HCT116 (cell line): ENCODE measurements around the gene AMZ2. TPM values are rescaled to one million over a fixed set of nuclear protein-coding genes. Genes with fewer than 3 reads are reported as not detected.

ENCODE experiments used
- ATAC-seq: fragments of 200-7000 bp; cut with Tn5 transposase; 2 replicates; pipeline ENCODE4 v1.9.1; 2020; ENCODE audit warnings: mild to moderate bottlenecking, moderate library complexity
- BruUV-seq: library from RNA; stranded (reverse); fragments of 400-500 nt; replicated peaks from 2 replicates; lab custom pipeline; 2021; lab: Mats Ljungman, UMichigan
- CTCF ChIA-PET: fragments of 300-600 bp; sonication (Branson Sonifier 250); formaldehyde crosslinking; loops from one replicate; lab custom pipeline; 2021; ENCODE audit warnings: antibody characterized with exemption; lab: Charles Lee
- POLR2A ChIA-PET: fragments of 300-600, 350-600 bp; sonication (Branson Sonifier 250); formaldehyde crosslinking; loops from one replicate; lab custom pipeline; 2021; ENCODE audit warnings: antibody characterized with exemption; lab: Charles Lee
- RAD21 ChIA-PET, 2 experiments: fragments of 300-600 bp; sonication (Branson Sonifier 250); formaldehyde crosslinking; loops; one replicate each; lab custom pipeline; 2023; ENCODE audit warnings: low total read pairs in 2 of 2; ENCODE audit not compliant: uncharacterized antibody in 2 of 2, unreplicated experiment in 2 of 2, low non-redundant PET in 1 of 2; lab: Charles Lee
- DNase-seq: peaks from one replicate; pipeline ENCODE4 v3.0.0-alpha.2; 2010; ENCODE audit warnings: low read depth, low spot score
- H2AFZ ChIP-seq: fragments of 200-600 bp; shearing (Covaris generic), sonication (generic); 2 replicates; pipeline ENCODE4 v1.6.1; 2017; ENCODE audit warnings: low read depth, mixed run types, mixed read lengths, antibody characterized with exemption, low read length; ENCODE audit not compliant: poor library complexity, severe bottlenecking
- H3K27ac ChIP-seq: 2 replicates; pipeline ENCODE4 v1.5.1; 2012; ENCODE audit warnings: low read depth, low read length
- H3K27me3 ChIP-seq: fragments of 200-600 bp; sonication (generic); 2 replicates; pipeline ENCODE4 v1.6.1; 2016; ENCODE audit warnings: mixed run types, low read length, mixed read lengths; ENCODE audit not compliant: insufficient read depth
- H3K36me3 ChIP-seq, 2 experiments: fragments of 200-500 bp in 1 of 2; fragments of 200-600 bp in 1 of 2; sonication (Bioruptor generic) in 1 of 2; sonication (generic) in 1 of 2; 2 replicates each; pipeline versions ENCODE4 v1.5.1 to v1.6.1; 2014 to 2016; ENCODE audit warnings: low read length in 2 of 2, inconsistent platforms in 1 of 2, mixed read lengths in 1 of 2, mixed run types in 1 of 2; ENCODE audit not compliant: insufficient read depth in 2 of 2, control insufficient read depth in 1 of 2
- H3K4me1 ChIP-seq, 2 experiments: fragments of 200-600 bp in 1 of 2; sonication (generic) in 1 of 2; 2 replicates each; pipeline versions ENCODE4 v1.5.1 to v1.6.1; 2012 to 2017; ENCODE audit warnings: low read length in 2 of 2, inconsistent platforms in 1 of 2, mild to moderate bottlenecking in 1 of 2, mixed read lengths in 1 of 2, mixed run types in 1 of 2, moderate library complexity in 1 of 2; ENCODE audit not compliant: insufficient read depth in 2 of 2, control insufficient read depth in 1 of 2
- H3K4me2 ChIP-seq: fragments of 200-600 bp; sonication (generic); 2 replicates; pipeline ENCODE4 v1.6.1; 2017; ENCODE audit warnings: mixed run types, low read length, mixed read lengths
- H3K4me3 ChIP-seq, 2 experiments: fragments of 200-600 bp in 1 of 2; sonication (generic) in 1 of 2; replicated peaks in 1 of 2; 2 replicates each; pipeline ENCODE4 v1.5.1; 2011 to 2016; ENCODE audit warnings: low read length in 2 of 2, control low read depth in 1 of 2, low read depth in 1 of 2, mild to moderate bottlenecking in 1 of 2, mixed read lengths in 1 of 2, mixed run types in 1 of 2
- H3K79me2 ChIP-seq: fragments of 200-600 bp; sonication (generic); 2 replicates; pipeline ENCODE4 v1.6.1; 2017; ENCODE audit warnings: mild to moderate bottlenecking, mixed run types, low read length, moderate library complexity, mixed read lengths; ENCODE audit not compliant: insufficient read depth
- H3K9ac ChIP-seq: fragments of 200-600 bp; sonication (generic); 2 replicates; pipeline ENCODE4 v1.6.1; 2016; ENCODE audit warnings: low read length, mixed read lengths
- H3K9me2 ChIP-seq: fragments of 200-600 bp; sonication (generic), shearing (Covaris generic); 2 replicates; pipeline ENCODE4 v1.6.1; 2017; ENCODE audit warnings: mixed run types, mild to moderate bottlenecking, moderate library complexity; ENCODE audit not compliant: insufficient read depth
- H3K9me3 ChIP-seq, 2 experiments: fragments of 200-500 bp in 1 of 2; fragments of 200-600 bp in 1 of 2; sonication (Bioruptor generic) in 1 of 2; sonication (generic) in 1 of 2; 2 replicates each; pipeline ENCODE4 v1.6.1; 2014 to 2017; ENCODE audit warnings: low read length in 2 of 2, mixed read lengths in 2 of 2, inconsistent platforms in 1 of 2, low read depth in 1 of 2, mild to moderate bottlenecking in 1 of 2, mixed run types in 1 of 2, moderate library complexity in 1 of 2; ENCODE audit not compliant: control insufficient read depth in 1 of 2, insufficient read depth in 1 of 2
- H4K20me1 ChIP-seq: fragments of 200-600 bp; sonication (generic), shearing (Covaris generic); 2 replicates; pipeline ENCODE4 v1.6.1; 2017; ENCODE audit warnings: mixed run types, mild to moderate bottlenecking, moderate library complexity; ENCODE audit not compliant: insufficient read depth
- CEBPB ChIP-seq: IDR thresholded peaks from 2 replicates; pipeline ENCODE4 v1.6.1; 2012; ENCODE audit warnings: low read depth
- CTCF ChIP-seq, 3 experiments: fragments of 200-600 bp in 1 of 3; sonication (generic) in 1 of 3; IDR thresholded peaks in 2 of 3; conservative IDR thresholded peaks in 1 of 3; 2 replicates each; pipeline ENCODE4 v1.5.1; 2012 to 2017; ENCODE audit warnings: low read depth in 2 of 3, low read length in 2 of 3, antibody characterized with exemption in 1 of 3, borderline replicate concordance in 1 of 3, control low read depth in 1 of 3, mild to moderate bottlenecking in 1 of 3, mixed read lengths in 1 of 3, mixed run types in 1 of 3, moderate library complexity in 1 of 3; ENCODE audit not compliant: insufficient read depth in 1 of 3
- EZH2 ChIP-seq: fragments of 200-600 bp; sonication (generic); IDR thresholded peaks from 2 replicates; pipeline ENCODE4 v1.6.1; 2017; ENCODE audit warnings: antibody characterized with exemption, mixed run types
- EZH2phosphoT487 ChIP-seq: fragments of 200-600 bp; IDR thresholded peaks from 2 replicates; pipeline ENCODE4 v1.6.1; 2018; ENCODE audit warnings: antibody characterized with exemption, borderline replicate concordance
- FOSL1 ChIP-seq: IDR thresholded peaks from 2 replicates; pipeline ENCODE4 v1.6.1; 2012; ENCODE audit warnings: low read depth
- JUND ChIP-seq: IDR thresholded peaks from 2 replicates; pipeline ENCODE4 v1.6.1; 2012
- REST ChIP-seq: IDR thresholded peaks from 2 replicates; pipeline ENCODE4 v1.6.1; 2012; ENCODE audit warnings: low read depth
- SIN3A ChIP-seq: IDR thresholded peaks from 2 replicates; pipeline ENCODE4 v1.6.1; 2012; ENCODE audit warnings: low read depth
- YY1 ChIP-seq: IDR thresholded peaks from 2 replicates; pipeline ENCODE4 v1.6.1; 2011; ENCODE audit warnings: low read length, low read depth, moderate library complexity, mild to moderate bottlenecking; ENCODE audit not compliant: insufficient replicate concordance; ENCODE audit errors: extremely low read depth
- ZFX ChIP-seq: fragments of 450-650 bp; IDR thresholded peaks from 2 replicates; pipeline ENCODE4 v1.6.1; 2017
- intact Hi-C: fragments of 100-400 bp; cut with micrococcal nuclease; formaldehyde crosslinking; loops from 2 replicates; pipeline ENCODE4 v1.10.0; 2022
- total RNA-seq: library from RNA; stranded (reverse); gene quantifications from one replicate; pipeline ENCODE4 v1.2.1, GENCODE V29; 2021; ENCODE audit not compliant: unreplicated experiment

Gene AMZ2
- total RNA-seq, 1 experiment from 2014 or later: 131 TPM

GRCh38 chr17:68289473-68289872, 41.6 kb downstream of the AMZ2 start (continued):
- TF ChIP-seq YY1: no peak

GRCh38 chr17:68289936-68290267, 42.1 kb downstream of the AMZ2 start:
- Histone ChIP-seq H3K27me3 (no peaks in the 10 kb centered on the region), H2AFZ (no peak overlapping the region), H3K79me2 (0 out of 2 replicates have a peak, but pooled peaks cover 9% of the 10 kb centered on the region), H3K36me3 (no peaks in the 10 kb centered on the region), H3K9ac (no peak overlapping the region), H3K9me2 (no peaks in the 10 kb centered on the region), H3K4me3 (no peak overlapping the region), H3K4me1 (peaks cover 52 to 74% of the 10 kb centered on the region in 2 experiments), H3K27ac (peak overlapping the region; percentile 92; the same call in 1 of the 2 replicates), H3K4me2 (peak overlapping the region; percentile 96; the same call in 1 of the 2 replicates), H4K20me1 (no peaks in the 10 kb centered on the region), H3K9me3 (no peaks in the 10 kb centered on the region)
- TF ChIP-seq ZFX (no peak), REST (no peak), EZH2 (no peak), EZH2phosphoT487 (no peak), JUND (no peak), CTCF (IDR thresholded peaks at IDR 0.05 in 2 of 3, conservative IDR thresholded peaks at IDR 0.05 in 1 of 3; ENCODE audit: borderline replicate concordance in 1 of 3, insufficient read depth in 1 of 3, low read depth in 2 of 3, low read length in 2 of 3) (no peak), CEBPB (no peak), SIN3A (no peak), FOSL1 (no peak)
- ChIA-PET POLR2A (no interaction called here), CTCF (no interaction called here), RAD21 (no interaction called here)
- DNase-seq (no peak), ATAC-seq (no peak)
- intact Hi-C loops: no loop called here
- no TSS peak for BruUV-seq
